Nephron progenitor cell (in vitro differentiated cells): ENCODE data around the gene NPL.

Experiments
- DNase-seq: peaks from one replicate; pipeline ENCODE4 v3.0.0; 2021
- H3K27ac Mint-ChIP-seq: 2 replicates; pipeline ENCODE4 v1.8.0; 2021; ENCODE audit warnings: mild to moderate bottlenecking, moderate library complexity, mixed read lengths
- H3K27me3 Mint-ChIP-seq: 2 replicates; pipeline ENCODE4 v1.8.0; 2021; ENCODE audit warnings: mild to moderate bottlenecking, low read depth, mixed read lengths; ENCODE audit not compliant: poor library complexity
- H3K36me3 Mint-ChIP-seq: 2 replicates; pipeline ENCODE4 v1.8.0; 2021; ENCODE audit warnings: low read depth, mixed read lengths
- H3K4me1 Mint-ChIP-seq: 2 replicates; pipeline ENCODE4 v1.8.0; 2021; ENCODE audit warnings: mixed read lengths
- H3K4me3 Mint-ChIP-seq: 2 replicates; pipeline ENCODE4 v1.8.0; 2021; ENCODE audit warnings: mild to moderate bottlenecking, moderate library complexity, mixed read lengths
- H3K9me3 Mint-ChIP-seq: 2 replicates; pipeline ENCODE4 v1.8.0; 2021; ENCODE audit warnings: mild to moderate bottlenecking, moderate library complexity, mixed read lengths
- CTCF ChIP-seq: fragments of 200-600 bp; sonication (generic); IDR thresholded peaks from 2 replicates; pipeline ENCODE4 v1.5.0; 2021; ENCODE audit warnings: antibody characterized with exemption

The NPL gene

GRCh38 chr1:182786995-182787324 is 2.6 kb upstream of the NPL start:
- no peak overlapping the region for H3K4me3 Mint-ChIP-seq
- no peak for TF ChIP-seq CTCF
- peaks cover 15% of the 10 kb centered on the region for H3K4me1 Mint-ChIP-seq
- no peaks in the 10 kb centered on the region for H3K9me3 Mint-ChIP-seq
- H3K36me3 Mint-ChIP-seq, result no peaks in the 10 kb centered on the region
- peaks cover 53% of the 10 kb centered on the region for H3K27me3 Mint-ChIP-seq
- H3K27ac Mint-ChIP-seq, result no peak overlapping the region
- no peak for DNase-seq

DNA sequence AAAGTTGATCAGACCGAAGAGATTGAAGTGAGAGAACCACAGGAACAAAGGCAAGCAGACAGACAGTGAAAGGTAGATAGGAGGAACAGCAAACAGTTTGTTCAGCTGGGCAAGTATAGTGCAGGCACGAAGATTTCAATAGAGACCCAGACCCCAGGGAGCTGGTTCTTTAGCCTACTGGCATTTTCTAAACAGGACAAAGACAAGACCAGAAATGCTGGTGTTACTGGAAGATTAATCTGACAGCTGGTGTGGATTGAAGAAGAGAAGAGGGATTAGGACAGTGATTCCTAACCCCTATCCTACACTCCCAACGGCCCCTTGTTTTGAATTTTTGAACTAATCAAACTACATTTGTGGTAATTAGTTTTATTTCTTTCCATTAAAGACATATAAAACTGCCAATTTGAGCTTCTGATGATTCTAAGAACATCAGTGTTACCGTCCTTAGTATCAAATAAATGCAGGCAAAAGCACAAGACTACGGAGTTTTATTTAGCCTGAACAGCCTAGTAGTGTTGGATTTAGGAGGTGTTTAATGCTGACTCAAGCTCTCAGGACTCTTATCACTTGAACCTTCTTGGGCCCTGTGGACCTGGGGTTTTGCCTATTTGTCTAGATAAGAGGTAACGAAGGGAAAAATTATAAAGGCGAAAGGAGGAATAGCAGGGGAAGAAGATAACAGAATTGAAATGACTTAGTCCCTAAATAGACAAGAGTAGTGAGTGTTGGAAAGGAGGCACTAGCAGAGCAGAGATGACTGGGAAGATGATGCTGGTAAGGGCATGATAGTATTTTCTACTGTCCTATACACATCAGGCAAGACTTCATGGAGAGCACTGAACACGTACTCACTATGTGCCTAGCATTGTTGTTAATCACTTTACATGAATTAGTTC is 2.0 kb downstream of the NPL start:
- Mint-ChIP-seq H3K36me3 (no peaks in the 10 kb centered on the region), H3K27ac (no peak overlapping the region), H3K9me3 (no peaks in the 10 kb centered on the region), H3K4me3 (peak overlapping the region; percentile 5), H3K27me3 (peaks cover 55% of the 10 kb centered on the region), H3K4me1 (peaks cover 5% of the 10 kb centered on the region)
- no peak for TF ChIP-seq CTCF
- DNase-seq, result no peak

DNA sequence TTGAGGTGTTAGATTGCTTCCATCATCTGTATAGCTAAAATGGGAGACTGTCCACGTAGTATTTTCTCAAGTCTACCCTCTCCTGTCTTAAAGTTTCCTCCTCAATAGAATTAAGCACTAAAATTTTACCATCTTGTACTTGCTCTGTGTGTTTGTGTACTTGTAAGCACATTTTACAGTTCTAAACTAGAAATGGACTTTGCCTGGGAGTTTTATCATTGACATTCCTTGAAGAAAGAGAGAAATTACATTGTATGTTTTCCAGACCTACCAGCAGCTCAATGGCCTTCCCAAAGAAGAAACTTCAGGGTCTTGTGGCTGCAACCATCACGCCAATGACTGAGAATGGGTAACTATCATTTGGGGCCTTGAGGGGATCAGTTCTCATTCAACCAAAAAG is 4.5 kb downstream of the NPL start:
- H3K4me3 Mint-ChIP-seq, result no peak overlapping the region
- H3K27me3 Mint-ChIP-seq, result peaks cover 36% of the 10 kb centered on the region
- H3K36me3 Mint-ChIP-seq, result no peaks in the 10 kb centered on the region
- TF ChIP-seq CTCF, result no peak
- H3K4me1 Mint-ChIP-seq, result peaks cover under 1% of the 10 kb centered on the region
- H3K9me3 Mint-ChIP-seq, result no peaks in the 10 kb centered on the region
- H3K27ac Mint-ChIP-seq, result no peak overlapping the region
- no peak for DNase-seq

DNA sequence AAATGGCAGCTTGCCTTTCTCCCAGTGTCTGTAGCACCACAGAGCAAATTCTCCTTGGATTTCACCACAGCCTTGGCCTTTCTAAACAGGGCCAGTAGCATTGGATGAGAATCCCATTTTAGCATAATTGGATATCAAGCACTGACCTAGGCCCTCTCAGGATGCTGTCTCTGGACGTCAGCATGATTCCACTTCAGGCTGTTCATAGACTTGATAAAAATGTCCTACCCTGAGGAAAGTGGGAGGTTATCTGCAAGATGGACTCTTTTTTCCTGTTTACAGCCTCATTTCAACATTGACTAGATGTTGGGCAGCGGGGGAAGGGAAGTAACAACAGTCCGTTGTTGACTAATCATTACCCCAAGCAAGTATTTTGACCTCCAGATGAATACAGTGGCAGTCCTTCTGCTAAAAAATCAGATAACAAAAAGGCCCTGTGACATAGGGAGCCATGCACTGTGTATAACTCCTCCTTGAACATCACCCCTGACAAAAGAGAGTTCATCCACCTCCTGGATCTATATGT is 5.2 kb downstream of the NPL start:
- H3K9me3 Mint-ChIP-seq, result no peaks in the 10 kb centered on the region
- no peak for TF ChIP-seq CTCF
- peaks cover 29% of the 10 kb centered on the region for H3K27me3 Mint-ChIP-seq
- H3K36me3 Mint-ChIP-seq, result no peaks in the 10 kb centered on the region
- no peak for DNase-seq
- H3K27ac Mint-ChIP-seq, result no peak overlapping the region
- H3K4me1 Mint-ChIP-seq, result no peaks in the 10 kb centered on the region
- no peak overlapping the region for H3K4me3 Mint-ChIP-seq

DNA sequence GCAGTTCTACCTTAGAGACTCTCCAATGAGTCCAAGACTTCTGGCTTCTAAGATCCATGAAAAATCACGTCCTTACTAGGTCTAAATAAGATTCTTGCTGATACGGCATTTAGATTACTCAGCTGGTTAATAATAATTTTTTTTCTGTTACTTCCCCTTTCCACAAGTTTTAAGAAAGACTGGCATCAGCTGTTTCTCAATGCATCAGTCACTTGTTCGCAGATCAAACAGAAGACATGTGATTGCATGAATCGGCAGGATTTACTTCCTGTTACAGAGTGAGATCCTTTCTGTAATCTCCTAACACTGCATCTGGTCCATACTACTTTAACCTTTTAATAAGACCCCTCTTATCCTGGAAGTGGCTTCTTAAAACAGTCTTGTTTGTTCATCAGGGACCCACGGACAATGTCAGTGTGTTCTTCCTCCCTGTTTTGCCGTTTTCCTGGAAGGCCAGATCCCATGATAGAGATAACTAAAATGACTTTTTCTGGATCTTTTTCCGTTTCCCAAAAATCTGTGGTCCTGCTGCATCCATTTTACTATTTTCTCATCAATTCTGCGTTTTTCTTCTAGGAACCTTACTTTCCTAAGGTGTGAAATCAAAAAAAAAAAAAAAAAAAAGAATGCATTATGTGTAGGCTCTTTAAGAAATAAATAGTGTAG is 6.1 kb downstream of the NPL start:
- H3K27ac Mint-ChIP-seq, result no peak overlapping the region
- no peaks in the 10 kb centered on the region for H3K9me3 Mint-ChIP-seq
- no peak for DNase-seq
- H3K27me3 Mint-ChIP-seq, result peaks cover 20% of the 10 kb centered on the region
- H3K4me3 Mint-ChIP-seq, result no peak overlapping the region
- no peak for TF ChIP-seq CTCF
- H3K4me1 Mint-ChIP-seq, result no peaks in the 10 kb centered on the region
- H3K36me3 Mint-ChIP-seq, result no peaks in the 10 kb centered on the region
